ENCODE results near the gene GPC5.

The GPC5 gene

GRCh38 chr13:91459485-91459884 lies 61.1 kb downstream of the GPC5 start:
- DNase-seq (ENCODE audit: low read depth): no peak

- no peak for DNase-seq (ENCODE audit: low read depth)
Measured at GRCh38 chr13:91464336-91464735, 65.9 kb downstream of the GPC5 start.

GRCh38 chr13:91467236-91467635 lies 68.8 kb downstream of the GPC5 start:
- DNase-seq (ENCODE audit: low read depth): no peak

- DNase-seq (ENCODE audit: low read depth): no peak
Measured at GRCh38 chr13:91468301-91468700, 69.9 kb downstream of the GPC5 start.

GRCh38 chr13:91470084-91470621 lies 71.7 kb downstream of the GPC5 start:
- DNase-seq (ENCODE audit: low read depth): no peak

GRCh38 chr13:91470681-91471080 lies 72.3 kb downstream of the GPC5 start:
- no peak for DNase-seq (ENCODE audit: low read depth)

GRCh38 chr13:91482427-91482826 lies 84.0 kb downstream of the GPC5 start:
- no peak for DNase-seq (ENCODE audit: low read depth)

GRCh38 chr13:91491980-91492379 lies 93.6 kb downstream of the GPC5 start:
- no peak for DNase-seq (ENCODE audit: low read depth)

GRCh38 chr13:91493442-91493841 lies 95.0 kb downstream of the GPC5 start:
- no peak for DNase-seq (ENCODE audit: low read depth)

GRCh38 chr13:91498298-91498697 lies 99.9 kb downstream of the GPC5 start:
- no peak for DNase-seq (ENCODE audit: low read depth)

GRCh38 chr13:91504216-91504615 lies 105.8 kb downstream of the GPC5 start:
- DNase-seq (ENCODE audit: low read depth): no peak

GRCh38 chr13:91506759-91507158 lies 108.3 kb downstream of the GPC5 start:
- DNase-seq (ENCODE audit: low read depth): no peak

- DNase-seq (ENCODE audit: low read depth): no peak
Measured at GRCh38 chr13:91510058-91510457, 111.6 kb downstream of the GPC5 start.

GRCh38 chr13:91513790-91514189 lies 115.4 kb downstream of the GPC5 start:
- DNase-seq (ENCODE audit: low read depth): no peak

- DNase-seq (ENCODE audit: low read depth): no peak
Measured at GRCh38 chr13:91516799-91517198, 118.4 kb downstream of the GPC5 start.

GRCh38 chr13:91520952-91521351 lies 122.5 kb downstream of the GPC5 start:
- no peak for DNase-seq (ENCODE audit: low read depth)

- DNase-seq (ENCODE audit: low read depth): no peak
Measured at GRCh38 chr13:91523116-91523515, 124.7 kb downstream of the GPC5 start.

GRCh38 chr13:91526543-91527033 lies 128.2 kb downstream of the GPC5 start:
- DNase-seq (ENCODE audit: low read depth): no peak

- DNase-seq (ENCODE audit: low read depth): no peak
Measured at GRCh38 chr13:91529739-91530482, 131.5 kb downstream of the GPC5 start.

GRCh38 chr13:91531646-91532045 lies 133.2 kb downstream of the GPC5 start:
- no peak for DNase-seq (ENCODE audit: low read depth)

GRCh38 chr13:91533354-91533753 lies 134.9 kb downstream of the GPC5 start:
- DNase-seq (ENCODE audit: low read depth): no peak

- no peak for DNase-seq (ENCODE audit: low read depth)
Measured at GRCh38 chr13:91534996-91535395, 136.6 kb downstream of the GPC5 start.

GRCh38 chr13:91537376-91537775 lies 139.0 kb downstream of the GPC5 start:
- DNase-seq (ENCODE audit: low read depth): no peak
